GM18907 (cell line): ENCODE data around the gene DAO.

Source experiments
- ATAC-seq: cut with Tn5 transposase; IDR thresholded peaks from one replicate; pipeline ENCODE4 v1.9.1; 2021; ENCODE audit warnings: mild to moderate bottlenecking, moderate library complexity; ENCODE audit not compliant: unreplicated experiment

The DAO gene

GRCh38 chr12:108875280-108875679 is 4.6 kb upstream of the DAO start:
- ATAC-seq: no peak

DNA sequence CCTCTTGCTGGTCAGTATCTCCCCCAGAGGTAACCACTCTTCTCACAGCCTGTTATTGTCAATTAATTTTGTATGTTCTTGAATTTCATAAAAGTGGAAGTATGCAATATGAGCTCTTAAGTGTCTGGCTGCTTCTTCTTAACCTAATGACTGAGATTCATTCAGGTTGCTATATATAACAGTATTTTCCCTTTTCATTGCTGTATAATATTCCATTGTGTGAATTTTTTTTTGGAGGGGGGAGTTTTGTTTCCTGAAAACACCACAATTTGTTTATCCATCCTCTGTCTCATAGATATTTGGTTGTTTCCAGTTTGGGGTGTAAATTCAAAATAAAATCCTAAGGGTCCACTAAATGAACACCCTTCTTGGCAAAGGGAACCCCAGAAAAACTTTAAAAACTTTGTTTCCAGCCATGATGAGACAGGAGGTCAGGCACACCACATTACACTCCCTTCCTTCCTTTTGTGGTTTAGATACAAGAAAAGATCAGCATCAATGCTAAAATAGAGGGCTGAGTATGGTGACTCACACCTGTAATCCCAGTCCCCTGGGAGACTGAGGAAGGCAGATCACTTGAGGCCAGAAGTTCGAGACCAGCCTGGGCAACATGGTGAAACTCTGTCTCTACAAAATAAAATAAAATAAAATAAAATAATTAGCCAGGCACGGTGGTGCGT is 4.1 kb upstream of the DAO start:
- no peak for ATAC-seq

- ATAC-seq: no peak
Measured at GRCh38 chr12:108876550-108876949, 3.3 kb upstream of the DAO start.

GRCh38 chr12:108881953-108882352 is 2.1 kb downstream of the DAO start:
- no peak for ATAC-seq

DNA sequence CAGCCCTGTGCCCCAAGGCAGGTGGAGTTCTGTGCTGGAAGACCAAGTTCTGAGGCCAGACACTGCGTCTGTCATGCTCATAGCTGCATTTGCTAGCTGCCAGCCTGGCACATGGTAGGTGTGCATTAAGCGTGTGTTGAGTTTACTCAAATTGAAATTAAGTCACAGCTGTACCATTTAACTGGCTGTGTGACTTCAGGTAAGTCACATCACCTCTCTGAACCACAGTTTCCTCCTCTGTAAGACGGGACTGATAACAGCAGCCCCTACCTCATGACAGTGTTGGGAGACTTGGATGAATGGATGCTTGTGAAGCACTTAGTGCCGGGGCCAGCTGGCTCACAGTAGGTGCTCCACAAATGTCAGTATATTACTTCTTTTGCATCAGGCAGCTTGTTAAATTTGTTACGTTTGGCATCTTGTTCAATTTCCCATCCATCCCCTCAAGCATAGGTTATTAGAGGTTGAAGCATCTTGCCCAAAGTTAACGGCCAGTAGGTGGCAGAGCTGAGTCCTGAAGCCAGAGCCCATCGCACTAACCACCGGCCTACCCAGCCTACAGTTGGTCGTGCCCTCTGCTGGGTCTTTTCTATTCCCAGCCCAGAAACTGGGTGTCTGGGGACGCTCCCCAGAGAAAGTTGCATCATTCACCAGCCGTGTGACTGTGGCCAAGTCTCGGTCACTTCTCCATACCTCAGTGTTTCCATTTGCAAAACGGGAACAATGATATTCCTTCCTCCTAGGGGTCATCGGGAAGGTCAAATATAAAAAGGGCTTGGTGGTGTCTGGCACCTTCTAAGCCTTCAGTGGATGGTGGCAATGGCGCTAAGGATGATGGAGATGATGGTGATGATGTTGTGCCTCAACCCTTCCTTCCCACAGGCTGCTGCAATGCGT is 4.5 kb downstream of the DAO start:
- ATAC-seq: no peak

DNA sequence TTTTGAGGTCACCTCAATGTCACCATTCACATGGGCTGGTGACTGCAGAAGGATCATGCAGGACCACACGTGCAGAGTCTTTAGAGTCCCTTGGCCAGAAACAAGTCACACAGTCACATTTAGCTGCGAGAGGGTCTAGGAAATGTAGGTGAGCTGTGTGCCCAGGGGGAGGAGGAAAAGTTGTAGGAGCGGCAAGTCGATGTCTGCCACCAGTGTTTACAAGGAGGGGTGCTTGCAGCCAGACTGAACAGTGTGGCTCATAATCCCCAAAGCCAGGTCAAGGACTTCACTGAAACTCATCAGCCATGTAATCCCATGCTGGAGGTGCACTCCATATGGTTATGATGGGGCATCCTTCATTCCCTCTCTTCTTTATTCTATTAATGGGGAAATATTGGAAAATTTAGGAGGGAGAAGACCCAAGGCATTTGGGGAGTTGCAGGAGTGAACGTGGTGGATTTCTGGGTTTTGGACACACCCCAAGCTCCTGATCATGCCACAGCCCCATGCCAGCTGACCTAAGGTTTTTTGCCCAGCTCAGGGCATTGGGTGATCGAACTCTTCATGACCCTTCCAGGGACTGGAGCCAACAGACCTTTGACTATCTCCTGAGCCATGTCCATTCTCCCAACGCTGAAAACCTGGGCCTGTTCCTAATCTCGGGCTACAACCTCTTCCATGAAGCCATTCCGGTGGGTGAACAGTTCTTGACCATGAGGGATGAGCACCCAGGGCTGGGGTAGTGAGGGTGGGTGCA is 7.2 kb downstream of the DAO start:
- ATAC-seq: no peak

DNA sequence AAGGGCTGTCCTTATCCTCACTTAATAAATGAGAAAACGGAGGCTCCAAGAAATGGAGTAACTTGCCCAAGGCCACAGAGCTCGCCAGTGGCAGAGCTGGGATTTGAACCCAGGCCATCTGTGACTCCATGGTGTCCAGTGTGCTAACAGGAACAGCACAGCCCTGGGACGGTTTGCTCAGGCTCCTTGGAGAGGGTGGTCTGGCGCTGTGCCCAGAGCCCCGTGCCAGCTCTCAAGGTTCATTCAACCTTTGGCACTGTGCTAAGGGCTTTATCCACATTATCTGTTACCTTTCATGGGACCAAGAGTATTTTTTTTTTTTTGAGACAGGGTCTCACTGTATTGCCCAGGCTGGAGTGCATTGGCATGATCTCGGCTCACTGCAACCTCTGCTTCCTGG is 8.1 kb downstream of the DAO start:
- no peak for ATAC-seq

DNA sequence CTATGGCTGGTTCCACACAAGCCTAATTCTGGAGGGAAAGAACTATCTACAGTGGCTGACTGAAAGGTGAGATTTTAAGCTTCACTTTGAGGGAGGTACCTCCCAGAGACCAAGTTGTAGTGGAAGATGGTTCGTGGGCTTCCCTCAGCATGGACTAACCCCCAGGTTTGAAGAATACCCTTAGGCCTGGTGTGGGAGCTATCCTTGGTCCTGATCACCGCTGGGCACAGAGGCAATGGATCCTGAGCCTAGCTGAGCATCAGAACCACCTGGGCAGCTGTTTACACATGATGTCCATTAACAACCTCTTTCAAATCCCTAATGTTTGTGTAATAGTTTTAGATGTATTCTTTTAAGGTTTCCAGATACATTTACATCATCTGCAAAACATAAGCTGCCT is 10.3 kb downstream of the DAO start:
- ATAC-seq: no peak

DNA sequence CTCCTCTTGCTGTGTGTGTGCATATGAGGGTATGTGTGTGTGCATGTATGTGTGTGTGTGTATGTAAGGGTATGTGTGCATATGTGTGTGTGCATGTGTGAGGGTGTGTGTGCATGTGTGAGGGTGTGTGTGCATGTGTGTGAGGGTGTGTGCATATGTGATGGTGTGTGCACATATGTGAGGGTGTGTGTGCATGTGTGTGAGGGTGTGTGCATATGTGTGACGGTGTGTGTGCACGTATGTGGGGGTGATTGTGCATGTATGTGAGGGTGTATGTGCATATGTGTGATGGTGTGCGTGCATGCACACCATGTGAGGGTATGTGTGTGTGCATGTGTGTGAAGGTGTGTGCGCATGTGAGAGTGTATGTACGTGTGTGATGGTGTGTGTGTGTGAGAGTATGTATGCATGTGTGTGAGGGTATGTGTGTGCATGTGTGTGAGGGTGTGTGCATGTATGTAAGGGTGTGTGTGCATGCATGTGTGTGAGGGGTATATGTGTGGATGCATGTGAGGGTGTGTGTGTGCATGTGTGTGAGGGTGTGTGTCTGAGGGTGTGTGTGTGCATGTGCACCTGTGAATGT is 15.4 kb downstream of the DAO start:
- no peak for ATAC-seq

DNA sequence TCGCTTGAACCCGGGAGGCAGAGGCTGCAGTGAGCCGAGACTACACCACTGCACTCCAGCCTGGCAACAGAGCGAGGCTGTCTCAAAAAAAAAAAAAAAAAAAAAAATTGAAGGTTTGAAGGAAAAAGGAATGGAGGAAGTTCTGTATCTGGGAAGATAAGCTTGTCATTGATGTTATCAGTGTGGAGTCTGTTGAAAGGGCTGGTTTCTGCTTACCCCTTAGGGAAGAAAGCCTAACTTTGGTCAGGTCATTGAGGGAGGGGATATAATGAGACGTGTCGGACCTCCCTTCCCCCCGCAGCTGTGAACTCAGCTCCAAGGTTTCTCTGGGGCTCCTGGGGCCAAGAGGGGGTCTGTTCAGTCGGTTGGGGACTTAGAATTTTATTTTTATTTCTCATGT is 16.4 kb downstream of the DAO start:
- ATAC-seq: no peak

DNA sequence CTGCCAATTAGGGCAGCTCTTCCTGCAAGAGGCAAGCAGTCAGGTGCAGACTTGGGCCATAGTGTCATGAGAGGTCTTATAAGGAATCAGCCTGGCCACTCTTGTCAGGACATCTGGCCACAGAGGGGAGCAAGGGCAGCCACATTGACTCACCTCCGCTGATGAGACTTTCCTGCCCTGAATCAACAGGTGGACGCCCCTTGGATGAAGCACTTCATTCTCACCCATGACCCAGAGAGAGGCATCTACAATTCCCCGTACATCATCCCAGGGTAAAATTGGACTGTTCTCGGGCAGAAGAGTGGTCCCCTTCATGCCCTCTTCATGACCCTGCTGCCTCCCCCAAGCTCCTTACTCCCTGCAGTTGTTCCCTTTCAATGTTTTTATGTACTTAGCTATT is 16.9 kb downstream of the DAO start:
- no peak for ATAC-seq

DNA sequence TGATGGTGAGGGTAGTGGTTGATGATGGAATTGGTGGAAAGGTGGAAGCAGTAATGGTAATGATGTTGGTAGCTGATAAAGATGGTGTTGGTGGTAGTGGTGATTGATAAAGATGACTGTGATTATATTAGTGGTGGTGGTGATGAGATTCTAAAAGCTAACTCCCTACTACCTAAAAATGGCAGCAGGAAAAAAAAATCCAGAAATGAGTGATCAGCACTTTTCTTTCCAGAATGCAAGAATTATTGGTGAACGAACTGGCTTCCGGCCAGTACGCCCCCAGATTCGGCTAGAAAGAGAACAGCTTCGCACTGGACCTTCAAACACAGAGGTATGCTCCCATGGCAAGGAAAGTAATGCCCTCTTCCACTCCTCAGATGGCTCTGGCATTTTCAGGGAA is 19.3 kb downstream of the DAO start:
- ATAC-seq: no peak

GRCh38 chr12:108905725-108906124 is 25.8 kb downstream of the DAO start:
- no peak for ATAC-seq

GRCh38 chr12:108906971-108907370 is 27.1 kb downstream of the DAO start:
- ATAC-seq: no peak

- ATAC-seq: no peak
Measured at GRCh38 chr12:108907839-108908351, 28.0 kb downstream of the DAO start.

DNA sequence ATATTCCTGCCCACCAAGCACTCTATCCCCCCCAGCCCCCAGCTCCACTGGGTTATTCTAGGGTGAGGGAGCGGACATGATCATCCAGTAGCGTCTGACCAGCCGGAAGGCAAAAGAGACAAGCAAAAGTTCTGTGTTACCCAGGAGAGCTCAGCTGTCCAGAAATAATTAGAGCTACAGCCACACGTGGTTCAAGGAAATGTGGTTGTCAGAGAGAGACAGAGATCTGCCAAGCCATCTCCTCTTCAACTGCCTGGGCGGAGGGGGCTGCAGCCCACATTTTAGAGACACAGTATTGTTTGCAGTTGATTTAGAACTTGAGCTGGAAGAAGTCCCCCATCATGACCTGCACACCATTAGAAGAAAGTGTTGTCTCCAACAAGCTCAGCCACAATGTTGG is 30.4 kb downstream of the DAO start:
- ATAC-seq: no peak

DNA sequence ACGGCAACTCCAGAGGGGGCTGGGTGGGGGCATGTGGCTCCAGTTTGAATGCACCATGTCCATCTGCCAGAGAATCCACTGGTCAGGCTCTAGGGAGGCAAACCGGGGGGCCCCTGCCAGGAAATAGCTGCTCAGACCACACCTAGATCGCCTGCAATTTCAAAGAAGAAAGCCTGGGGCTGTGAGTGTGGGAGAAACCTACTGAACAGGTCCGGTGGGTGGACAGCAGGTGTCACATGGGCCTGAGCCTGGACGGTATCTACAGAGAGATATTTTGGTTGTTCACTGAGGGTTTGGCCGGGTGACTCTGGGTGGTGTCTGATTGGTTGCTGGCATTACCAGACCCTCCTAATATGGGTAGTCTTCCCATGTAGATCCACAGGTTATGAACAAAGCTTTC is 32.0 kb downstream of the DAO start:
- no peak for ATAC-seq

GRCh38 chr12:108912361-108912760 is 32.5 kb downstream of the DAO start:
- no peak for ATAC-seq

DNA sequence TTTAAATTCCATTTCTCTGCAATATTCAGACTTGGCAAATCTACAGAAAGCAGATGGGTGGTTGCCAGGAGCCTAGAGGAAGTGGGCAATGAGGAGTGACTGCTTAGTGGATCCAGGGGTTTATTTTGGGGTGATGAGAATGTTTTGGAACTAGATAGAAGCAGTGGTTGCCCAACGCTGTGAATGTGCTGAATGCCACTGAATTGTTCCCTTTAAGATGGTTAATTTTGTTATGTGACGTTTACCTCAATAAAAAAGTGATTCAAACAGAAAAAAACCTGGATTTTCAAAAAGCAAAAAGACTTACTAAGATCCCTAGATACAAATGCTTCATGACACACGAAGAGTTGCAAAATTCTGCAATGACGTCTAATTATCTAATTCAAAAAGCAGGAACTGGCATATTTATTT is 34.2 kb downstream of the DAO start:
- no peak for ATAC-seq

GRCh38 chr12:108915632-108916133 is 35.8 kb downstream of the DAO start:
- no peak for ATAC-seq

DNA sequence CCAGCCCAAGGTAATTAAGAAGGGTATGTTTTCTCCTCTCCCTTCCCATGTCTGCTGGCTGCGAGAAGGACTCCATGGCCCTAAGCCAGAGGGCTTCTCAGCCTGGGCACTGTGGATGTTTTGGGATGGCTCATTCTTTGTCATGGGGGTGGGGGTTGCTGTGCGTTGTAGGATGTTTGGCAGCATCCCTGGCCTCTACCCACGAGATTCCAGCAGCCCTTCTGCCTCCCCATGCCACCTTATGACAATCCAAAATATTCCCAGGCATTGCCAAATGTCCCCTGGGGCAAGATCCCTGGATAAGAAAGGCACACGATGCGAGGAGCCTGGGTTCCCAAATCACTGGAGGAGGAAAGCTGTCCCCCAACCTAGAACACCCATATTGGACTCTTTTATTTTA is 36.4 kb downstream of the DAO start:
- ATAC-seq: no peak
